HG02870 (cell line): ENCODE data around the gene C1QL2.

Experiments
- ATAC-seq: cut with Tn5 transposase; IDR thresholded peaks from one replicate; pipeline ENCODE4 v1.9.1; 2021; ENCODE audit warnings: mild to moderate bottlenecking, moderate library complexity; ENCODE audit not compliant: unreplicated experiment

C1QL2 gene

DNA sequence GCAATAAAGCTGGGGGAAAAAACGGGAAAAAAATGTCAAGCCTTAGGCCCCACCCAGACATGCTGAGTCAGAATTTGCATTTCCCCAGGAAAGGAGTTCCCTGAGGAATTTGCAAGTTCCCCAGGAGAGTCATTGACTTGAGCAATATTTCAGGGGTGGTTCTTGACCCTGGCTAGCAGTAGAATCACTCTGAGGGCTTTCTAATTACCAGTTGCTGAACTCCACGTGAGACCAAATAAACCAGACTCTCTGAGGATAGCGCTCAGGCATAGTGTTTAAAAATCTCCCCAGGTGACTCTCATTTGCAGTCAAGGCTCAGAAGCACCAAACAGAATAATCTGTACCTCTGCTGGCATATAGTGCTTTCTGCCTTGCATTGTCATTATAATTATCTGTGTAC, 48.7 kb downstream of the C1QL2 start:
- no peak for ATAC-seq

DNA sequence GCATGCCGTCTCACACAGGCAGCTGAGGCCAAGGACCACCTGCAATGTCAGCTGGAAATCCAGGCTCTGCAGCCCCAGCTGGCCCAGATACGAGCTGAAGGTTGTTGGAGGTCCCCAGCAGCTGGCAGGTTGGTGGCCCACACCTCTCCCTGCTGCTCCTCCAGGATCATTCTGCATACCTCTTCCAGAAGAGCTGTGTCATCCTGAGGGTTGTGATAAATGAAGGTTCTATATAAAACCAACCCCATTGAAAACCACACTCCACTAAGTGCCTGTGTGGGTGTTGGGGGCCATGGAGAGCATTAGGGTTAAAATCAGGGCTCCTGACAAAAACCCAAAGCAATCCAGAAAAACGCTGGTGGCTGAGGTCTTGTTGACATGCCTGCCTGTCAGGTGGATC, 50.4 kb downstream of the C1QL2 start:
- no peak for ATAC-seq

DNA sequence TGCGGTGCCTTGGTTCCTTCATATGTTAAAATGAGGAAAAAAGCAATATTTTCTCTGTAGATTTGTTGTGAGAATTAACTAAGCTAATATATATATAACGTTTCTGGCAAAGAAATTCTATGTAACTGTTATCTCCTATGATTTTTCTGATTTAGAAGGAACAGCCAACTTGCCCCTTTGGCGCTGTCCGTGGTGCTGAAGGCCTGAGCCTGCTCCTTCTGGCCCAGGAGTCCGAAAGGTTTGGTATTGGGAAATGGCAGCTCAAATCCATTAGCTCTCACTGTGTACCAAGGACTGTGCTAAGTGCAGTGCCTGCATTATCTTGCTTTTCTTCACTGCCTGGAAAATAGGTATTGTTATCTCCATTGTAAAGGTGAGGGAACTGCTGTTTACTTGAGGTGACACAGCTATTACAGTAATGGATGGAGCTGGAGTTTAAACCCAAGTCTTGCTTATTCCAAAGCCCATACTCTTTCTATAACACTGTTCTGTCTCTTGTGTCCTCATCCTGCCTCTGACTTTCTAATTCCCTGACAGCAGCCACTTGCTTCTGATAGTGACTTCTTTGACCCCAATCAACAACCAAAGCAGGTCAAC, 52.2 kb downstream of the C1QL2 start:
- ATAC-seq, result no peak
